Caco-2 (cell line): ENCODE data around the gene KLB. TPM values are rescaled to one million over a fixed set of nuclear protein-coding genes. Genes with fewer than 3 reads are reported as not detected.

Experiments
- BruUV-seq: library from RNA; stranded (reverse); fragments of 400-500 nt; replicated peaks from 2 replicates; lab custom pipeline; 2021; lab: Mats Ljungman, UMichigan
- CTCF ChIA-PET: fragments of 300-600 bp; sonication (Branson Sonifier 250); formaldehyde crosslinking; loops from one replicate; lab custom pipeline; 2022; ENCODE audit warnings: antibody characterized with exemption; lab: Charles Lee
- POLR2A ChIA-PET: fragments of 300-600 bp; sonication (Branson Sonifier 250); formaldehyde crosslinking; loops from one replicate; lab custom pipeline; 2022; ENCODE audit warnings: antibody characterized with exemption; lab: Charles Lee
- DNase-seq, 2 experiments: peaks; one replicate each; pipeline versions ENCODE4 v3.0.0 to v3.0.0-alpha.2; 2020 to 2022
- H3K27me3 ChIP-seq: replicated peaks from 2 replicates; pipeline ENCODE4 v1.6.0; 2011; ENCODE audit warnings: low read length; ENCODE audit not compliant: control insufficient read depth, insufficient read depth
- H3K36me3 ChIP-seq: 2 replicates; pipeline ENCODE4 v1.5.1; 2011; ENCODE audit warnings: low read length; ENCODE audit not compliant: control insufficient read depth, insufficient read depth
- H3K4me1 ChIP-seq: fragments of 250-450 bp; sonication (Bioruptor Pico); 2 replicates; pipeline ENCODE4 v1.5.1; 2020; ENCODE audit warnings: mild to moderate bottlenecking
- H3K4me3 ChIP-seq: 2 replicates; pipeline ENCODE4 v1.5.1; 2011; ENCODE audit warnings: low read depth, mild to moderate bottlenecking, control low read depth, low read length
- H3K9me3 ChIP-seq: fragments of 250-450 bp; sonication (Bioruptor Pico); 2 replicates; pipeline ENCODE4 v1.5.1; 2020; ENCODE audit warnings: mild to moderate bottlenecking, moderate library complexity
- H3K27ac Mint-ChIP-seq: one replicate; pipeline ENCODE4 v1.8.0; 2022; ENCODE audit warnings: mixed read lengths; ENCODE audit not compliant: unreplicated experiment
- H3K27me3 Mint-ChIP-seq: one replicate; pipeline ENCODE4 v1.8.0; 2022; ENCODE audit warnings: mixed read lengths; ENCODE audit not compliant: insufficient read depth, unreplicated experiment
- H3K36me3 Mint-ChIP-seq: one replicate; pipeline ENCODE4 v1.8.0; 2022; ENCODE audit warnings: mild to moderate bottlenecking, mixed read lengths; ENCODE audit not compliant: insufficient read depth, unreplicated experiment
- H3K4me1 Mint-ChIP-seq: one replicate; pipeline ENCODE4 v1.8.0; 2022; ENCODE audit warnings: low read depth, mixed read lengths; ENCODE audit not compliant: unreplicated experiment
- H3K4me3 Mint-ChIP-seq: one replicate; pipeline ENCODE4 v1.8.0; 2022; ENCODE audit warnings: mild to moderate bottlenecking, moderate library complexity, mixed read lengths; ENCODE audit not compliant: unreplicated experiment
- H3K9me3 Mint-ChIP-seq: one replicate; pipeline ENCODE4 v1.8.0; 2022; ENCODE audit warnings: mixed read lengths; ENCODE audit not compliant: unreplicated experiment
- CTCF ChIP-seq, 2 experiments: fragments of 200-600 bp in 1 of 2; IDR thresholded peaks; 1 replicate in 1 of 2; 2 replicates in 1 of 2; pipeline versions ENCODE4 v1.5.1 to v1.8.0; 2011 to 2022; ENCODE audit warnings: antibody characterized with exemption in 1 of 2, control low read depth in 1 of 2, inconsistent platforms in 1 of 2, low read depth in 1 of 2, low read length in 1 of 2, mild to moderate bottlenecking in 1 of 2, moderate library complexity in 1 of 2; ENCODE audit not compliant: insufficient read depth in 1 of 2, severe bottlenecking in 1 of 2, unreplicated experiment in 1 of 2
- intact Hi-C: fragments of 100-400 bp; cut with micrococcal nuclease; formaldehyde crosslinking; loops from one replicate; pipeline ENCODE4 v1.10.0; 2022; ENCODE audit not compliant: unreplicated experiment
- total RNA-seq: library from RNA; stranded (reverse); gene quantifications from 2 replicates; pipeline ENCODE4 v1.2.3, GENCODE V29; 2022

The KLB gene
- total RNA-seq, 1 experiment from 2014 or later = 2.2 TPM

GRCh38 chr4:39480251-39480650 is 73.5 kb downstream of the KLB start:
- TF ChIP-seq CTCF (IDR thresholded peaks at IDR 0.05; ENCODE audit: insufficient read depth in 1 of 2, low read depth in 1 of 2, low read length in 1 of 2, severe bottlenecking in 1 of 2, unreplicated experiment in 1 of 2) = no peak
- Mint-ChIP-seq H3K4me3 (no peak overlapping the region), H3K4me1 (no peaks in the 10 kb centered on the region), H3K27me3 (no peaks in the 10 kb centered on the region), H3K27ac (no peak overlapping the region), H3K9me3 (peaks cover 10% of the 10 kb centered on the region), H3K36me3 (peaks cover 11% of the 10 kb centered on the region)
- no TSS peak for BruUV-seq
- intact Hi-C loops = no loop called here
- H3K27me3 ChIP-seq = no peaks in the 10 kb centered on the region
- H3K4me3 ChIP-seq = no peak overlapping the region
- no peaks in the 10 kb centered on the region for H3K4me1 ChIP-seq
- DNase-seq = no peak
- ChIA-PET CTCF (no interaction called here), POLR2A (no interaction called here)
- H3K9me3 ChIP-seq = peaks cover 6% of the 10 kb centered on the region
- no peaks in the 10 kb centered on the region for H3K36me3 ChIP-seq

- no TSS peak for BruUV-seq
- Histone ChIP-seq H3K4me1 (no peaks in the 10 kb centered on the region), H3K27me3 (no peaks in the 10 kb centered on the region), H3K4me3 (no peak overlapping the region), H3K36me3 (no peaks in the 10 kb centered on the region), H3K9me3 (peaks cover 6% of the 10 kb centered on the region)
- Mint-ChIP-seq H3K4me3 (no peak overlapping the region), H3K36me3 (peaks cover 9% of the 10 kb centered on the region), H3K27ac (no peak overlapping the region), H3K4me1 (no peaks in the 10 kb centered on the region), H3K27me3 (no peaks in the 10 kb centered on the region), H3K9me3 (peaks cover 18% of the 10 kb centered on the region)
- DNase-seq = no peak
- CTCF ChIA-PET = no interaction called here
- POLR2A ChIA-PET = no interaction called here
- no peak for TF ChIP-seq CTCF (IDR thresholded peaks at IDR 0.05; ENCODE audit: insufficient read depth in 1 of 2, low read depth in 1 of 2, low read length in 1 of 2, severe bottlenecking in 1 of 2, unreplicated experiment in 1 of 2)
- intact Hi-C loops = no loop called here
Observed at GRCh38 chr4:39480902-39481695, 74.4 kb downstream of the KLB start.

- no peak for DNase-seq
- Histone ChIP-seq H3K4me3 (no peak overlapping the region), H3K36me3 (no peaks in the 10 kb centered on the region), H3K27me3 (no peaks in the 10 kb centered on the region), H3K9me3 (peaks cover 6% of the 10 kb centered on the region), H3K4me1 (peaks cover 9% of the 10 kb centered on the region; the same call in 1 of the 2 replicates)
- CTCF ChIA-PET = interaction anchor here (0.6 kb wide), 1 partner anchor 341 kb away, joined by 3 read pairs; no protein-coding TSS in a partner anchor
- POLR2A ChIA-PET = no interaction called here
- intact Hi-C loops = no loop called here
- BruUV-seq = no TSS peak
- Mint-ChIP-seq H3K9me3 (peaks cover 24% of the 10 kb centered on the region), H3K27ac (no peak overlapping the region), H3K36me3 (no peaks in the 10 kb centered on the region), H3K4me3 (no peak overlapping the region), H3K4me1 (no peaks in the 10 kb centered on the region), H3K27me3 (no peaks in the 10 kb centered on the region)
- TF ChIP-seq CTCF (IDR thresholded peaks at IDR 0.05; ENCODE audit: insufficient read depth in 1 of 2, low read depth in 1 of 2, low read length in 1 of 2, severe bottlenecking in 1 of 2, unreplicated experiment in 1 of 2) = no peak
Observed at GRCh38 chr4:39484582-39485272, 78.0 kb downstream of the KLB start.
